ENCODE results near the gene NGRN.

The NGRN gene

GRCh38 chr15:90309020-90309419, 43.5 kb downstream of the NGRN start:
- H3K4me3 ChIP-seq (ENCODE audit: low read depth, low read length): no peak overlapping the region
- no peak for TF ChIP-seq CTCF (IDR thresholded peaks at IDR 0.05; ENCODE audit: low read depth, low read length)

DNA sequence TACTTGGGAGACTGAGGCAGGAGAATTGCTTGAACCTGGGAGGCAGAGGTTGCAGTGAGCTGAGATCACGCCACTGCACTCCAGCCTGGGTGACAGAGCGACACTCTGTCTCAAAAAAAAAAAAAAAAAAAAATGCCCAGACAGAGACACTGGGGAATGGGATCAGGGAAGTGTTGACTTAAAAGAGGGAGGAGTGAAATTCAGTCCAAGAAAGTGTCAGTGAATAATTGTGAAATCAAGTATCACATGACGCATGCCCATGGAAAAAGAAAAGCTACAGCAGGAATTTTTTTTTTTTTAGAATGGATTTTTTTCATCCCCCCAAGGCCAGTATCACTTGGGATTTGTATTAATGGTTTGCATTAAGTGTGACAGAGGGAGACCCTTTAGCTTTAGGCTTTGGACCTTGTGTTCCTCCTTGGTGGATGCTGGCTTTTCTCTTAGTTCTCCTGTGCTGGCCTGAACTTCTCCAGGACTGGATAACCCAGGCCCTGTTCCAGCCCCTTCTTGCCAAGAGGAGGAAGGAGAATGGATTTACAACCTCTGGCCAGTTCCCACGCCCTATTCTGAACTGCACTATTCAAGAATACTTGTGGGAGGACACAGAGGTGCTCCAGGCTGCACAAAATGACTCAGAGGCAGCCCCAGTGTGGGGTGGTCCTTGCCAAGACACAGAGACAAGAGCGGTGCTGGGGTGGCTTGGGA, 50.0 kb downstream of the NGRN start:
- H3K4me3 ChIP-seq (ENCODE audit: low read depth, low read length): no peak overlapping the region
- no peak for TF ChIP-seq CTCF (IDR thresholded peaks at IDR 0.05; ENCODE audit: low read depth, low read length)

DNA sequence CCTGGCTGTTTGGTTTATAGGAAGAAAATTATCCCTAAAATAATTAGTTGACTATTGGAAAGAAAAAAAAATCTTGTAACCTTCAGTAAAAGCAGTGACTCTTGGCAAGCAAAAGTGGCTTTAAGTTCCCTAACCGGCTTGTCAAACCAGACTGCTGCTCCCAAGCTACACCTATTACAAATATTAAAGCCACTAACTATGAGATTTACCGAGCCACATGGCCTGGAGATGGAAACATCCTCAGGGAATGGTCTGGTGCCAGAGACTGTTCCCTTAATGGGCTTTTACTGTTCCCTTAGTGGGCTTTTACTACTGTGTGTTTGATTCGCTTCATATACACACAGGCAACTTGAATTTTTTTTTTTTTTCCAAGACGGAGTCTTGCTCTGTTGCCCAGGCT, 50.7 kb downstream of the NGRN start:
- H3K4me3 ChIP-seq (ENCODE audit: low read depth, low read length): no peak overlapping the region
- TF ChIP-seq CTCF (IDR thresholded peaks at IDR 0.05; ENCODE audit: low read depth, low read length): no peak

GRCh38 chr15:90318591-90318990, 53.1 kb downstream of the NGRN start:
- no peak overlapping the region for H3K4me3 ChIP-seq (ENCODE audit: low read depth, low read length)
- TF ChIP-seq CTCF (IDR thresholded peaks at IDR 0.05; ENCODE audit: low read depth, low read length): no peak

GRCh38 chr15:90320062-90320884, 54.8 kb downstream of the NGRN start:
- H3K4me3 ChIP-seq (ENCODE audit: low read depth, low read length): no peak overlapping the region
- TF ChIP-seq CTCF (IDR thresholded peaks at IDR 0.05; ENCODE audit: low read depth, low read length): peak; percentile 99

DNA sequence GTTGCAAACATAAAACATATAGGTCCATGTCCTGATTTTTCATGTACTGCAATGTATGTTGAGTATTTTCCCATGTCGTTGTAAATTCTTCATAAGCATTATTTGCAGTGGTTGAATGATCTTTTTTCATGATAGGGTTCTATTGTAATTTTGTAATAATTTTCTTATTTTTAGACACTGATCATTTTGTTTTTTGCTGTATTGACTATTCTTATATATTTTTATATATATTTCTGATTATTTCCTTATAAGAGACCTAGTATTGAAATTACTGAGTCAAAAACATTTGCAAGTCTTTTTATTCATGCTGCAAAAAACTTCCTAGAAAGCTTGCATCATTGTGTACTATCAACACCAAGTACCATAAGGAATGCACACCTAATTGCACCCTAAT, 55.4 kb downstream of the NGRN start:
- no peak overlapping the region for H3K4me3 ChIP-seq (ENCODE audit: low read depth, low read length)
- TF ChIP-seq CTCF (IDR thresholded peaks at IDR 0.05; ENCODE audit: low read depth, low read length): no peak

Measured in WI38 (cell line).